Measurements from ENCODE around the gene MAP4K2. TPM values are rescaled to one million over a fixed set of nuclear protein-coding genes. Genes with fewer than 3 reads are reported as not detected.

MAP4K2 gene
- total RNA-seq, 4 donors from 2014 or later: 13.6 to 20.4 (median 15.3) TPM

DNA sequence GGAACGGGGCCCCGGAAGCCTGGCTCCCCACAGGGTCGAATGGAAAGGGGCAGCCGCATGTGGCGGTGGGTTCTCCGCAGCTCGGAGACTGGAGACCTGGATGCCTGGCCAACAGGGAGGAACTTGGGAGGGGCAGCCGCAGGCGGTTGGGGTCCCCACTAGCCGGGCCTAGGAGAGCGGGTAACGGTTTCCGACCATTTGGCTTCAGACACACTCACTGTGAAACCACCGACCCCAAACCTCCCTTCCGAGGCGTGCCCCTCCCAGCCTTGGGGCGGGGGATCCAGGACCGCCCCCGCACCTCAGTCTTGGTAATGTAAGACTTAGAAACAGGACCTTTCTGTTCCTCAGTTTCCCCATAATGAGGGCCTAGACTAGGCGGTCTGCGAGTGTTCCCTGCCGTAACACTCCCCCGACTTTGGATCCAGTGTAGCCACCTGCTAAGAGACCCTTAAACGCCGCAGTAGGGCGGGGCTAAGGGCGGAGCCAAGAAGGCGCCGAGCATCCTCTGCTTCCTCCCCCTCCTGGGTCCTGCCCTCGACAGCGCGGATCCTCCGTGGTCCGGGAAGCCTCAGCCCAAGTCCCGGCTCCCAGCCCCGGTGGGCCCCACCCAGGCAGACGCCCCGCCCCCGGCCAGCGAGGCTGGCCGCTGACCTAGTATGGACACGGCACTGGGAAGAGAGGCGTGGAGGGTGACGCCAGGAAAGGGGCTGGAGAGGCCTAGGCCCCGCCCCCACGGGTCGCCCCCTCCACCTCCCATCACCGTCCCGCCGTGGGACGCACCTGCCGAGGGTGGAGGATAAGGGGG lies 57.3 kb downstream of the MAP4K2 start:
- peaks cover 44% of the 10 kb centered on the region for H3K4me1 ChIP-seq
- H3K4me3 ChIP-seq: peak overlapping the region; percentile 45
- peaks cover 43% of the 10 kb centered on the region for H3K27me3 ChIP-seq
- no peaks in the 10 kb centered on the region for H3K36me3 ChIP-seq
- DNase-seq (ENCODE audit: low spot score in 2 of 2): peak; percentile 90
- H3K9me3 ChIP-seq: no peaks in the 10 kb centered on the region
- TF ChIP-seq, protein P1, sequence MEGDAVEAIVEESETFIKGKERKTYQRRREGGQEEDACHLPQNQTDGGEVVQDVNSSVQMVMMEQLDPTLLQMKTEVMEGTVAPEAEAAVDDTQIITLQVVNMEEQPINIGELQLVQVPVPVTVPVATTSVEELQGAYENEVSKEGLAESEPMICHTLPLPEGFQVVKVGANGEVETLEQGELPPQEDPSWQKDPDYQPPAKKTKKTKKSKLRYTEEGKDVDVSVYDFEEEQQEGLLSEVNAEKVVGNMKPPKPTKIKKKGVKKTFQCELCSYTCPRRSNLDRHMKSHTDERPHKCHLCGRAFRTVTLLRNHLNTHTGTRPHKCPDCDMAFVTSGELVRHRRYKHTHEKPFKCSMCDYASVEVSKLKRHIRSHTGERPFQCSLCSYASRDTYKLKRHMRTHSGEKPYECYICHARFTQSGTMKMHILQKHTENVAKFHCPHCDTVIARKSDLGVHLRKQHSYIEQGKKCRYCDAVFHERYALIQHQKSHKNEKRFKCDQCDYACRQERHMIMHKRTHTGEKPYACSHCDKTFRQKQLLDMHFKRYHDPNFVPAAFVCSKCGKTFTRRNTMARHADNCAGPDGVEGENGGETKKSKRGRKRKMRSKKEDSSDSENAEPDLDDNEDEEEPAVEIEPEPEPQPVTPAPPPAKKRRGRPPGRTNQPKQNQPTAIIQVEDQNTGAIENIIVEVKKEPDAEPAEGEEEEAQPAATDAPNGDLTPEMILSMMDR (IDR thresholded peaks at IDR 0.05): no peak
- peak in 1 of 2 donors; percentile 32 for TF ChIP-seq POLR2A (IDR thresholded peaks at IDR 0.05)
- peak overlapping the region; percentile 69 for H3K27ac ChIP-seq
- WGBS: 4% methylated on average over 39 of the region's 52 CpGs

DNA sequence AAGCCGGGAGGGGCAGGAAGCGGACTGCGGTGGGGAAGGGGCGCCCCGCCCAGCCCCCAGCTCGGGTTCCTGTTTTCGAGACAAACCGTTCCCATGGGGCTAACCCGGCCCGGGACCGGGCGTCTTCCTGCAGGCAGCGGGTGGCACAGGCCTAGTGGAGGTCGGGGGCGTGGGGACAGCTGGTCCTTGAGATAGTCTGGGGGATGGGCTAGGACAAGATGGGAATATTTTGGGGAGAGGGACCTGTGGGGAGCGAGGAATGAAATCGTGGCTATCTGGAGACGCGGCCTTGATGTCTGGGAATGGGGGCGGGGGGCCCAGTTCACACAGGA lies 57.9 kb downstream of the MAP4K2 start:
- no peaks in the 10 kb centered on the region for H3K36me3 ChIP-seq
- H3K4me1 ChIP-seq: peaks cover 44% of the 10 kb centered on the region
- peak overlapping the region; percentile 45 for H3K4me3 ChIP-seq
- TF ChIP-seq, protein P1 (IDR thresholded peaks at IDR 0.05): no peak
- TF ChIP-seq EP300 (IDR thresholded peaks at IDR 0.05): no peak
- TF ChIP-seq POLR2AphosphoS5 (IDR thresholded peaks at IDR 0.05): no peak
- no peak for TF ChIP-seq POLR2A (IDR thresholded peaks at IDR 0.05)
- WGBS: 0% methylated on average over 6 of the region's 20 CpGs
- peaks cover 43% of the 10 kb centered on the region for H3K27me3 ChIP-seq
- no peaks in the 10 kb centered on the region for H3K9me3 ChIP-seq
- DNase-seq (ENCODE audit: low spot score in 2 of 2): peak; percentile 89 to 91
- peak overlapping the region; percentile 69 for H3K27ac ChIP-seq

DNA sequence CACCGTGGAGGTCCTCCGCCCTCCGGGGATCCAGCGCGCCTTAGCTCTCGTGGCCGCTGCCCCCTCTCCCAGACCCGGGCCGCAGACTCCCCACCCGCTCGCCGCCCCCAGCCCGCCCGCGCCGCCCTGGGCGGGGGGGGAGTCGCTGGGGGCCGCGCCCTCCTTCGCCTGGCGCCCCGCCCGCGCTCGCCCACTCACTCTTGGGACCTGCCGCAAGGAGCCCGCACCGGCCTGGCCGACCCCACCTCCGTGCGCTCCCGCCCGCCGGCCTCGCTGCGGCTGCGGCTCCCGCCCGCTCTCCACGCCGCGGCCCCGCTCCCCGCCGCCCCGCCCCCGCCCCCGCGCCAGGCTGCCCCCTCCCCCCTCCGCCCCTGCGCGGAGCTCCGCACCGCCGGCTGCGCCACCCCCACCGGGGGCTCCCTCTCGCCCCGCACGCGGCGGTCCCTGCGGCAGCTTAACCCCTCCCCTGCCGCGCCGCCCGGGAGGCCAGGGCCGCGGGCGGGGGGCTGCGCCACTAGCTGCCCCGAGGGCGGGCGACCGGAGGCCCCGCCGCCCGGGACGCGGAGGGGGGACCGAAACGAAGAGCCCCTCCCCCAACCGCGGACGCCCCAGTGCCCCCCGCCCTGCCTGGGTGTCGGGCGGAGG lies 58.3 kb downstream of the MAP4K2 start:
- no peak for DNase-seq (ENCODE audit: low spot score in 2 of 2)
- no CpG with 5 or more reads among the region's 89 CpGs for WGBS
- H3K36me3 ChIP-seq: no peaks in the 10 kb centered on the region
- peaks cover 44% of the 10 kb centered on the region for H3K4me1 ChIP-seq
- TF ChIP-seq POLR2A (IDR thresholded peaks at IDR 0.05) (no peak), EP300 (IDR thresholded peaks at IDR 0.05) (no peak), POLR2AphosphoS5 (IDR thresholded peaks at IDR 0.05) (no peak)
- TF ChIP-seq, protein P1 (IDR thresholded peaks at IDR 0.05): no peak
- H3K27me3 ChIP-seq: peaks cover 43% of the 10 kb centered on the region
- no peaks in the 10 kb centered on the region for H3K9me3 ChIP-seq
- H3K27ac ChIP-seq: peak overlapping the region; percentile 69
- peak overlapping the region; percentile 45 for H3K4me3 ChIP-seq

DNA sequence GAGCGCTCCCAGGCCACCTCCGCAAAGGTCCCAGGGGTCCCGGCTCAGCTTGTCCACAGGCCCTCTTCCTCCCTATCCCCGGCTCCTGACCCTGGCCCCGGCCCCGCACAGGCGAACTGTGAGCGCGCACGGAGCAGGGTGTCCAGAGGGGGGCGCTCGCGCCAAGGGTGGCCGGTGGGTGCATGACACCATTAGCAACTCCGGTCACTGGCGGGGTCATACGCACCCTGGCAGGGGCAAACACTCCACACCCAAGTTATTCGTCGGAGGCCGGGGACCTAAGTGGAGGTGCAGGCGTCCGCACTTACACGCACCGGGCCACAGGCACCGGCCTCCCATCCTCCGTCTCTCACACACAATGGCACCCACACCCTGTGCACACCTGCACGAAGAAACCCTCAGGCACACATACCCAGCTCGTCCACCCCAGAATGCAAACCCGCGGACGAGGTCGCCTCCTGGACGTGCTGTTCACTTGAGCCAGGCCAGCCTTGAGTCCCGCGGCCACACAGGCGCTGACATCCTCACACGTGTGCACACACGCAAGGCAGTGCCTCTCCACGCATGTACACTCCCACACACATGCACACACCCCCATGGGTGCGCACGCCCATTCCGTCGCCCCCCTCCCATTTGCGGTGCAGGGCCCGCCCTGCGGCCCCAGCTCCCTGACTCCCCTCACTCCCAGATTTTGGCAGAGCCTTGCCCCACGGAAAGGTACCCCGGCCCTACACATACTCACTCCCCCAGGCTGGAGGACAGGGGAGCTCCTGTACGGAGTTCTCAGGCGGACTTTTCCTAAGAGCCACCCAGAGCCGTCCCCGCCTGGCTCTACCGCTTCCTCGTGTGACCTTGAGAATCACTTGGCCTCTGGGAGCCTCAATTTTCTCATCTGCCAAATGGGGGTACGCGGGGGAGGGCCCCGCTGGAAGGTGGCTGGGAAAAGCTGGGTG lies 59.1 kb downstream of the MAP4K2 start, which contains the start of gene RASGRP2:
Gene RASGRP2 (minus strand): TSS at position 552 of the 953 bp plus-strand sequence. CDS start 1,276 bp downstream, outside the sequence.
- H3K36me3 ChIP-seq: no peaks in the 10 kb centered on the region
- peaks cover 44% of the 10 kb centered on the region for H3K4me1 ChIP-seq
- DNase-seq (ENCODE audit: low spot score in 2 of 2): peak; percentile 89 to 90
- peaks cover 43% of the 10 kb centered on the region for H3K27me3 ChIP-seq
- 2% methylated on average over 14 of the region's 57 CpGs for WGBS
- no peaks in the 10 kb centered on the region for H3K9me3 ChIP-seq
- H3K27ac ChIP-seq: peak within 1 kb of the TSS; percentile 70
- peak within 1 kb of the TSS; percentile 45 for H3K4me3 ChIP-seq
- TF ChIP-seq POLR2AphosphoS5 (IDR thresholded peaks at IDR 0.05) (no peak), EP300 (IDR thresholded peaks at IDR 0.05) (no peak)
- TF ChIP-seq, protein P1 (IDR thresholded peaks at IDR 0.05): peak; percentile 50 to 61

All from suprapubic skin (tissue), 4 donors.